Breast epithelium (tissue), 3 donors: ENCODE results near the gene SPNS2.

Experiments used
- CTCF ChIP-seq, 3 donors: fragments of 450-650 bp; IDR thresholded peaks; one replicate each; pipeline ENCODE4 v1.5.1; 2016 to 2017; ENCODE audit warnings: antibody characterized with exemption in 3 of 3, mild to moderate bottlenecking in 3 of 3, moderate library complexity in 3 of 3
- POLR2A ChIP-seq: fragments of 450-650 bp; IDR thresholded peaks from one replicate; pipeline ENCODE4 v1.6.1; 2016; ENCODE audit warnings: antibody characterized with exemption, mild to moderate bottlenecking, moderate library complexity
- POLR2AphosphoS5 ChIP-seq, 3 donors: sonication (generic); formaldehyde crosslinking; IDR thresholded peaks; one replicate each; pipeline ENCODE4 v1.6.1; 2017; ENCODE audit warnings: antibody characterized with exemption in 3 of 3

DNA sequence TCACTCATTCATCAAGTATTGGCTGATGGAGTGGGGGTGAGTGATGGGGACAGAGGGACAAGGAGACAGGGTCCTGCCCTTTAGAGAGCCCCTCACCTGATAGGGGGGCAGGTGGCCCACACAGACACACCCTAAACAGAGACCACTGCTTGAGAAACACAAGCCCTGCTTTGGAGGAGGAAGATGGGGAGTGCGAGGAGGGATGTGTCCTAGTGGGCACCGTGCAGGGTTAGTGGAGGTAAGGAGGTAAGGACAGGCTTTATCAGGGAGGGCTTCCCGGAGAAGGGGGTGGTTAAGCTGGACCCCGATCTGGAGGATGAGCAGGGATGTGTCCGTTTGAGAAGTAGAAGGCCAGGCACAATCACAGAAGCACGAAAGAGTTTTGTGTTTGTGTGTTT lies 77.5 kb downstream of the SPNS2 start:
- TF ChIP-seq CTCF (IDR thresholded peaks at IDR 0.05) = no peak
- TF ChIP-seq POLR2AphosphoS5 (IDR thresholded peaks at IDR 0.05) = no peak
- no peak for TF ChIP-seq POLR2A
